Activated CD8-positive, alpha-beta T cell treated with anti-CD3 and anti-CD28 coated beads, Interleukin-2, amount 10 ng/mL, durations not matched to agents 7 days and 5 days (primary cell): Measurements from ENCODE around the gene ARSK. TPM values are rescaled to one million over a fixed set of nuclear protein-coding genes. Genes with fewer than 3 reads are reported as not detected.
"Not testable (repeated sequence)": the region's sequence is repeated elsewhere in the genome, so short reads cannot be mapped to it uniquely, and the experiment has no call there.

Experiments
- ATAC-seq: fragments of 150-1000 bp; cut with Tn5 transposase; one replicate; pipeline ENCODE4 v1.10.0; 2021; ENCODE audit warnings: moderate library complexity
- CTCF ChIA-PET: fragments of 350-600 bp; sonication (Branson Sonifier 250); formaldehyde crosslinking; loops from one replicate; lab custom pipeline; 2021; ENCODE audit warnings: antibody characterized with exemption; lab: Charles Lee
- POLR2A ChIA-PET: fragments of 350-600 bp; sonication (Branson Sonifier 250); formaldehyde crosslinking; loops from one replicate; lab custom pipeline; 2021; ENCODE audit warnings: antibody characterized with exemption; lab: Charles Lee
- DNase-seq: peaks from one replicate; pipeline ENCODE4 v3.0.0-alpha.2; 2020
- H3K27ac Mint-ChIP-seq: one replicate; pipeline ENCODE4 v1.8.0; 2021; ENCODE audit warnings: mild to moderate bottlenecking, mixed read lengths
- H3K27me3 Mint-ChIP-seq: one replicate; pipeline ENCODE4 v1.8.0; 2021; ENCODE audit warnings: low read depth, mixed read lengths
- H3K36me3 Mint-ChIP-seq: one replicate; pipeline ENCODE4 v1.8.0; 2021; ENCODE audit warnings: low read depth, mixed read lengths
- H3K4me1 Mint-ChIP-seq: one replicate; pipeline ENCODE4 v1.8.0; 2021; ENCODE audit warnings: low read depth, mixed read lengths
- H3K4me3 Mint-ChIP-seq: one replicate; pipeline ENCODE4 v1.8.0; 2021; ENCODE audit warnings: mild to moderate bottlenecking, mixed read lengths
- H3K9me3 Mint-ChIP-seq: one replicate; pipeline ENCODE4 v1.8.0; 2022; ENCODE audit warnings: mixed read lengths; ENCODE audit not compliant: insufficient read depth
- total RNA-seq, 2 experiments: library from RNA; stranded (reverse); gene quantifications; one replicate each; pipeline ENCODE4 v1.2.3, GENCODE V29; 2021

ARSK gene
- total RNA-seq, 2 experiments from 2014 or later, result 4.1 to 4.6 TPM

DNA sequence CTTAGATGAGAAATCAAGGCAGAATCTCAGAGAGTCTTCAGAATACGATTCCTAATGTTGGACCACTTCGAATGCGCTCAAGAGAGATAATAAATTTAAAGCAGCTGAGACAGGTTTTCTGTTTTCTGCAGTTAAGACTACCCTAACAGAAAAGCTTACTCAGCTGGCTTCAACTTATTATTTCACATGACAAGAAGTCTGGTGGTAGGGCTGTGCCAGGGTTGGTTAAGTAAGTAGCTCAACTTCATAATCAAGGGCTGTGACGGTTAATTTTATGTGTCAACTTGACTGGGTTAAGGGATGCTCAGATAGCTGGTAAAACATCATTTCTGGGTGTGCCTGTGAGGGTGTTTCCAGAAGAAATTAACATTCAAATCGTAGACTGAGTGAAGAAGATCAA is 68.8 kb downstream of the ARSK start:
- Mint-ChIP-seq H3K36me3 (peaks cover 2% of the 10 kb centered on the region), H3K27me3 (peaks cover 2% of the 10 kb centered on the region), H3K4me3 (no peak overlapping the region), H3K4me1 (peaks cover 40% of the 10 kb centered on the region), H3K9me3 (no peaks in the 10 kb centered on the region), H3K27ac (no peak overlapping the region)
- POLR2A ChIA-PET, result interaction anchor here (4.0 kb wide), 1 partner anchor 8 kb away, joined by 17 read pairs; no protein-coding TSS in a partner anchor
- CTCF ChIA-PET, result interaction anchor here (1.2 to 2.6 kb wide), 6 partner anchors 8 to 195 kb away, joined by 3 to 20 read pairs (median 4); partner anchors contain the start of gene RFESD
- no peak for DNase-seq
- no peak for ATAC-seq

DNA sequence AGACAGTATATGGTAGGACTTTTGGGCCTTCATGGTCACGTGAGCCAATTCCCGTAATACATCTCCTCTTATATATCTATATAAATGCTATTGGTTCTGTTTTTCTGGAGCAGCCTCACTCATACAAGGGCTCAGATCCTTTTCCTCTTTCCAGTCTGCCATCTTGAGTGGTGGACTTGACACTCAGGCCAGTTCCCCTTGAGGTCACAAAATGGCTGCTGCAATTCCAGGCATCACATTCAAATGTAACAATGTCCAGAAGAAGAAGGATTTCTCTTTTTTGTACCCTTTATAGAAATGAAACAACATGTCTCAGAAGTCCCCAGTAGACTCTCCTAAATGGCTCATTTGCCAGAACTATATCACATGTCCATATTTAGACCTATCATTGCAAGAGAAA is 69.5 kb downstream of the ARSK start:
- H3K4me3 Mint-ChIP-seq, result no peak overlapping the region
- ChIA-PET CTCF (interaction anchor here (1.2 to 2.6 kb wide), 3 partner anchors 7 to 40 kb away, joined by 3 to 20 read pairs (median 4); partner anchors contain the start of gene RFESD), POLR2A (no interaction called here)
- H3K9me3 Mint-ChIP-seq, result no peaks in the 10 kb centered on the region
- no peak for ATAC-seq
- H3K27me3 Mint-ChIP-seq, result peaks cover 2% of the 10 kb centered on the region
- no peak for DNase-seq
- peaks cover under 1% of the 10 kb centered on the region for H3K36me3 Mint-ChIP-seq
- H3K27ac Mint-ChIP-seq, result no peak overlapping the region
- H3K4me1 Mint-ChIP-seq, result peaks cover 33% of the 10 kb centered on the region

DNA sequence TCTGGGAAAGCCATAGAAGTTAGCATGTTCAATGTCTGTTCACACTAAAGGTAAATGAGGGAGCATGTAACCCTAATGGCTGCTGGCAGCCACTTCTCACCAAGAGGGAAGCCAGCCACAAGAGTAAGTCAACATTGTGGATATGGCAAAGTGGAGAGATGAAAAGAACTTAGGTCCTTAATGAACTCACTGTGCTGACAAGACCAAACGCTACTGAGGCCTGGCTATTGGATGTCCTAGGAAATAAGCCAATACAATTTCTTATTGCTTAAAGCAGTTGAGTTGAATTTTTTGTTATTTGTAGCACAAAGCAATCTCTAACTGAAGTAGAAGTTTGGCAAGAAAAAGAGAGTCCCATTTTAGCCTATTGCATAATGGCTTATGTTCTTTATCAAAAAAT is 71.8 kb downstream of the ARSK start:
- POLR2A ChIA-PET, result no interaction called here

DNA sequence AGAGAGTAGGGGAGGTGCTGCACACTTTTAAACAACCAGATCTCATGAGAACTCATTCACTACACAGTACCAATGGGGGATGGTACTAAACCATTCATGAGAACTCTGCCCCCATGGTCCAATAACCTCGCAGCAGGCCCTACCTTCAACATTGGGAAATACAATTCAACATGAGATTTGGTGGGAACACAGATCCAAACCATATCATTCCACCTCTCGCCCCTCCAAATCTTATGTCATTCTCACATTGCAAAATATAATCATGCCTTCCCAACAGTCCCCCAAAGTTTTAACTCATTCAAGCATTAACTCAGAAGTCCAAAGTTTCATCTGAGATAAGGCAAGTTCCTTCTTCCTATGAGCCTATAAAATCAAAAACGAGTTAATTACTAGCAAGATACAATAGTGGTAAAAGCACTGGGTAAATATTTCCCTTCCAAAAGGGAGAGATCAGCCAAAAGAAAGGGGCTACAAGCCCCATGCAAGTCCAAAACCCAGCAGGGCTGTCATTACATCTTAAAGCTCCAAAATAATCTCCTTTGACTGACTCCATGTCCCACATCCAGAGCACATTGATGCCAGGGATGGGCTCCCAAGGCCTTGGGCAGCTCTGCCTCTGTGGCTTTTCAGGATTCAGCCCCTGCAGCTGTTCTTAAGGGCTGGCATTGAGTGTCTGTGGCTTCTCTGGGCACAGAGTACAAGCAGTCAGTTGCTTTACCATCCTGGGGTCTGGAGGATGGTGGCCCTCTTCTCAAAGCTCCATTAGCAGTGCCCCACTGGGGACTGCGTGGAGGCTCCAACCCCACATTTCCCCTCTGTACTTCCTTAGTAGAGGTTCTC is 73.3 kb downstream of the ARSK start:
- no peak overlapping the region for H3K4me3 Mint-ChIP-seq
- ChIA-PET CTCF (no interaction called here), POLR2A (no interaction called here)
- no peaks in the 10 kb centered on the region for H3K9me3 Mint-ChIP-seq
- no peak for DNase-seq
- H3K36me3 Mint-ChIP-seq, result peaks cover 22% of the 10 kb centered on the region
- H3K27me3 Mint-ChIP-seq, result peaks cover 2% of the 10 kb centered on the region
- ATAC-seq, result no peak
- peaks cover 24% of the 10 kb centered on the region for H3K4me1 Mint-ChIP-seq
- H3K27ac Mint-ChIP-seq, result no peak overlapping the region

More for the DNA sequence above, 71.8 kb downstream of the ARSK start:
- Mint-ChIP-seq H3K27ac (no peak overlapping the region), H3K9me3 (no peaks in the 10 kb centered on the region), H3K4me1 (peaks cover 27% of the 10 kb centered on the region), H3K4me3 (no peak overlapping the region), H3K36me3 (peaks cover 10% of the 10 kb centered on the region), H3K27me3 (peaks cover 2% of the 10 kb centered on the region)
- CTCF ChIA-PET, result interaction anchor here (0.7 kb wide), 1 partner anchor 710 kb away, joined by 3 read pairs; no protein-coding TSS in a partner anchor
- DNase-seq (no peak), ATAC-seq (no peak)

DNA sequence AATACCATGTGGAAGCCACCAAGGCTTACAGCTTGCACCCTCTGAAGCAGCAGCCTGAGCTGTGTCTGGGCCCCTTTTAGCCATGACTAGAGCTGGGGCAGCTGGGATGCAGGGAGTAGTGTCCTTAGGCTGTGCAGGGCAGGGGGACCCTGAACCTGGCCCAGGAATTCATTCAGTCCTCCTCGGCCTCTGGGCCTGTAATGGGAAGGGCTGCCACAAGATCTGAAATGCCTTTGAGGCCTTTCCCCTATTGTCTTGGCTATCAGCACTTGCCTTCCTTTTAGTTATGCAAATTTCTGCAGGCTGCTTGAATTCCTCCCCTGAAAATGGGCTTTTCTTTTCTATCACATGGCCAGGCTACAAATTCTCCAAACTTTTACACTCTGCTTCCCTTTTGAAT is 74.0 kb downstream of the ARSK start:
- peaks cover 22% of the 10 kb centered on the region for H3K36me3 Mint-ChIP-seq
- ChIA-PET CTCF (interaction anchor here (0.6 kb wide), 1 partner anchor 374 kb away, joined by 3 read pairs; no protein-coding TSS in a partner anchor), POLR2A (no interaction called here)
- peaks cover 2% of the 10 kb centered on the region for H3K27me3 Mint-ChIP-seq
- H3K9me3 Mint-ChIP-seq, result no peaks in the 10 kb centered on the region
- peaks cover 18% of the 10 kb centered on the region for H3K4me1 Mint-ChIP-seq
- ATAC-seq, result no peak
- no peak for DNase-seq
- H3K4me3 Mint-ChIP-seq, result no peak overlapping the region
- H3K27ac Mint-ChIP-seq, result no peak overlapping the region

DNA sequence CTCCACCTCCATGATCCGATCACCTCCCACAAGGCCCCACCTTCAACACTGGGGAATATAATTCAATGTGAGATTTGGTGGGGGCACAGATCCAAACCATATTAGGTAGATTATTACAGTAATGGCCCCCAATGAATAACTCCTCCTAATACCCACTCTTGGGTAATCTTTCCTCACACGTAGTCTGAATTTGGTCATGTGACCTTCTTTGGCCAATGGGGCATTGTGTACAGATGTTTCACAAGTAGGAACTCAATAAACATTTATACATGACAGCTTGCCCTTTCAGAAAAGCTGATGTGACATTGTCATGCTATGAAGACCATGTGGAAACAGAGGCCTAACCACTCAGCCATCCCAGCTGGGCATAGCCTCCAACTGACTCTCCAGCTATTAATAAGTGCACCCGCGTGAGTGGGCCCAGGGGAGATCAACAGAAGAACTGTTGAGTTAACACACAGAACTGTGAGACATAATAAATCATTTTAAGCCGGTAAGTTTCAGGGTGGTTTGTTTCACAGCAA is 75.6 kb downstream of the ARSK start:
- CTCF ChIA-PET, result interaction anchor here (1.4 to 2.4 kb wide), 4 partner anchors 7 to 216 kb away, joined by 3 to 22 read pairs (median 12); partner anchors contain the start of gene RFESD
- POLR2A ChIA-PET, result interaction anchor here (0.7 to 2.4 kb wide), 2 partner anchors 8 to 211 kb away, joined by 3 to 17 read pairs; no protein-coding TSS in a partner anchor
- no peak for ATAC-seq
- Mint-ChIP-seq H3K9me3 (no peaks in the 10 kb centered on the region), H3K4me1 (peaks cover 16% of the 10 kb centered on the region), H3K27me3 (peaks cover 6% of the 10 kb centered on the region), H3K27ac (no peak overlapping the region), H3K4me3 (no peak overlapping the region), H3K36me3 (peaks cover 22% of the 10 kb centered on the region)
- DNase-seq, result no peak

DNA sequence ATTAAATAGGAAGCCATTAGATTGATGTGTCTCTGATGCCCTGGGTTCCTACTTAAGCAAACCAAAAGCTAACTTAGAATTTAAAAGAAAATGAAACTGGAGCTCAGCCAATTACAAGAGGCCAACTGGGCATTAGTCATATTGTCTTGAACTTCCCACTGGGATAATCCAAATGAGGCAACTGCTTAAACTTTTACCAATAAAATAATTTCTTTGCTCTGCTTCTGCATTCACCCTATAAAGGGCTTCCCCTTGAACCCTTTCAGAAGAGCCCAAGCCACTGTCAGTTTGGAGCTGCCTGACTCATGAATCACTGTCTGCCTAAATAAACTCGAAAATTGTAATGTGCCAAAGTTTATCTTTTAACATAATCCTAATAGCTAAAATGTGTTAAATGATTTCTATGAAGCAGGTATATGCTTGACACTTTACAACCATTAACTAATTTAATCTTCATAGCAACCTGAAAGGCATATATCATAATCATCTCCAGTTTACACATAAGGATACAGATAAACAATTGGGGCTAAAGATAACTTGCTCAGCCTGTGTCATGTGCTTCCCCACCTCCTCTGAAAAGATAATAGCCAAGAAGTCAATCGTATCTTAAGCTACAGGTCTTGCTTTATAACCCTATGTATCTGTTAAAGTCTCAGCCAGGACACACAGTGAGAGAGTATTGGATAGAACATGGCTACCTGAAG is 76.5 kb downstream of the ARSK start:
- no peak overlapping the region for H3K4me3 Mint-ChIP-seq
- H3K4me1 Mint-ChIP-seq, result peaks cover 16% of the 10 kb centered on the region
- H3K36me3 Mint-ChIP-seq, result peaks cover 22% of the 10 kb centered on the region
- peaks cover 9% of the 10 kb centered on the region for H3K27me3 Mint-ChIP-seq
- ChIA-PET POLR2A (interaction anchor here (1.2 to 2.4 kb wide), 2 partner anchors 9 to 16 kb away, joined by 4 to 17 read pairs; partner anchors contain the start of gene RFESD), CTCF (interaction anchor here (1.1 to 2.4 kb wide), 9 partner anchors 8 to 663 kb away, joined by 3 to 22 read pairs (median 5); partner anchors contain the start of genes ARSK, GPR150, RFESD and SKIC3)
- peak overlapping the region; percentile 91 for H3K27ac Mint-ChIP-seq
- peak; percentile 10 for ATAC-seq
- no peaks in the 10 kb centered on the region for H3K9me3 Mint-ChIP-seq
- DNase-seq, result no peak

DNA sequence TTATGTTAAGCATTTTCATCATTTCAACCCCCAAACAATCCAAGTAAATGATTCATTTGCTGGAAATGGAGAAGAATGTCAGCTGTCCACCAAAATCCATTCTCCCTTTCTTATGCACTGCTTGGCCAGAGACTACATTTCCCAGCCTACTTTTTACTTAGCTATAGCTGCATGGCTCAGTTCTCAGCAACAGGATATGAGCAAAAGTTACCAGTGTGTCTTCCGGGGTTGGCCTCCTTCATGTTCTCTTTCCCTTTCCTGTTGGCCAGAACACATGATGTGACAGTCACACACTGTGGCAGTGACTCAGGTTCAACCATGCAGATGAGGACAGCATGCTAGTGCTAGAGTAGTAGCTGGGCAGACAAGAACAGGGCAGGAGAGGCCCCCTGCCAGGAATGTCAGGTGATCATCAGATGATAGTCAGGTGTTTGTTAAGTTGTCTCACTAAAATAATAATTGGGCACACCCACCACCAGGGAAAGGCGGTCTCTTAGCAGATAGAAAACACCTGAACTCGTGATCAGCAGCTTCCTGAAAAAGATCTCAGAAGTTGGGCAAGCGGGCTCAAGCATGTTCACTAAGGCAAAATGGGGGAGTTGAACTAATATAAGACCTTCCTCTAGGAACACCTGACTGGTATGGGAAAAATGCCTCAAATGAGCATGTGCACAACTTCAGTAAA is 77.2 kb downstream of the ARSK start:
- Mint-ChIP-seq H3K27me3 (peaks cover 12% of the 10 kb centered on the region), H3K9me3 (no peaks in the 10 kb centered on the region), H3K36me3 (peaks cover 22% of the 10 kb centered on the region), H3K4me3 (no peak overlapping the region), H3K27ac (peak overlapping the region; percentile 91), H3K4me1 (peaks cover 16% of the 10 kb centered on the region)
- DNase-seq, result peak; percentile 85
- ChIA-PET CTCF (interaction anchor here (1.1 to 2.4 kb wide), 9 partner anchors 9 to 664 kb away, joined by 3 to 22 read pairs (median 5); partner anchors contain the start of genes ARSK, GPR150, RFESD and SKIC3), POLR2A (interaction anchor here (1.2 to 2.4 kb wide), 2 partner anchors 10 to 15 kb away, joined by 4 to 17 read pairs; partner anchors contain the start of gene RFESD)
- ATAC-seq, result peak; percentile 100

DNA sequence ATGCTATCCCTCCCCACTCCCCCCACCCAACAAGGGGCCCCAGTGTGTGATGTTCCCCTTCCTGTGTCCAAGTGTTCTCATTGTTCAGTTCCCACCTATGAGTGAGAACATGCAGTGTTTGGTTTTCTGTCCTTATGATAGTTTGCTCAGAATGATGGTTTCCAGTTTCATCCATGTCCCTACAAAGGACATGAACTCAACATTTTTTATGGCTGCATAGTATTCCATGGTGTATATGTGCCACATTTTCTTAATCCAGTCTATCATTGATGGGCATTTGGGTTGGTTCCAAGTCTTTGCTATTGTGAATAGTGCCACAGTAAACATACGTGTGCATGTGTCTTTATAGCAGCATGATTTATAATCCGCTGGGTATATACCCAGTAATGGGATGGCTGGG is 78.0 kb downstream of the ARSK start:
- not testable (repeated sequence) for ATAC-seq
- POLR2A ChIA-PET, result interaction anchor here (1.2 to 2.4 kb wide), 2 partner anchors 11 to 14 kb away, joined by 4 to 17 read pairs; partner anchors contain the start of gene RFESD
- H3K27me3 Mint-ChIP-seq, result peaks cover 12% of the 10 kb centered on the region

DNA sequence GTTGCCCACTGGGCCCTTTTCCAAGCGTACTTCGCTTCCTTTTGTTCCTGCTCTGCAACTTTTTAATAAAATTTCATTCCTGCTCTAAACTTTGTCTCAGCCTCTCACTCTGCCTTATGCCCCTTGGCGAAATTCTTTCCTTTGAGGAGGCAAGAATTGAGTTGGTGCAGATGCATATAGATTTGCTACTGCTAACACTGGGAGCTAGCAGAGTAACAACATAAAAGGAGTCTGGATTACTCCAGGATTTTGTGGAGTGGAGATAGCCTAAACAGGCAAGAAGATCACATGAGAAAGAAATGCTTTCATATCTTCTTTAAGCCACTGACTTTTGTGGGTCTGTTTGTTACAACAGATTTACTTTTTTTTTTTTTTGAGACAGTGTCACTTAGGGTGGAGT is 78.8 kb downstream of the ARSK start:
- ATAC-seq (no peak), DNase-seq (no peak)
- H3K27me3 Mint-ChIP-seq, result peaks cover 15% of the 10 kb centered on the region
- H3K4me1 Mint-ChIP-seq, result peaks cover 17% of the 10 kb centered on the region
- peaks cover 22% of the 10 kb centered on the region for H3K36me3 Mint-ChIP-seq
- no peaks in the 10 kb centered on the region for H3K9me3 Mint-ChIP-seq
- ChIA-PET CTCF (interaction anchor here (1.6 kb wide), 1 partner anchor 31 kb away, joined by 4 read pairs; no protein-coding TSS in a partner anchor), POLR2A (no interaction called here)
- no peak overlapping the region for H3K4me3 Mint-ChIP-seq
- H3K27ac Mint-ChIP-seq, result no peak overlapping the region

More for the DNA sequence above, 78.0 kb downstream of the ARSK start:
- CTCF ChIA-PET, result interaction anchor here (2.4 kb wide), 2 partner anchors 10 to 11 kb away, joined by 20 to 22 read pairs; no protein-coding TSS in a partner anchor
- H3K27ac Mint-ChIP-seq, H3K4me3 Mint-ChIP-seq, H3K9me3 Mint-ChIP-seq, DNase-seq: not testable (repeated sequence)
- peaks cover 22% of the 10 kb centered on the region for H3K36me3 Mint-ChIP-seq
- peaks cover 16% of the 10 kb centered on the region for H3K4me1 Mint-ChIP-seq
